C4-2B (cell line): ENCODE data around the gene HPCAL4.

Experiments
- H3K27ac ChIP-seq: fragments of 450-650 bp; 2 replicates; pipeline ENCODE4 v1.5.1; 2017
- ZFX ChIP-seq: fragments of 450-650 bp; IDR thresholded peaks from 2 replicates; pipeline ENCODE4 v1.6.1; 2017
- TF ChIP-seq, protein P1 (sequence below): fragments of 450-650 bp; conservative IDR thresholded peaks from 2 replicates; pipeline ENCODE4 v1.5.1; 2017; ENCODE audit warnings: mild to moderate bottlenecking

Gene HPCAL4

GRCh38 chr1:39628807-39629350, 62.4 kb downstream of the HPCAL4 start:
- H3K27ac ChIP-seq = no peak overlapping the region
- no peak for TF ChIP-seq ZFX
- TF ChIP-seq, protein P1, sequence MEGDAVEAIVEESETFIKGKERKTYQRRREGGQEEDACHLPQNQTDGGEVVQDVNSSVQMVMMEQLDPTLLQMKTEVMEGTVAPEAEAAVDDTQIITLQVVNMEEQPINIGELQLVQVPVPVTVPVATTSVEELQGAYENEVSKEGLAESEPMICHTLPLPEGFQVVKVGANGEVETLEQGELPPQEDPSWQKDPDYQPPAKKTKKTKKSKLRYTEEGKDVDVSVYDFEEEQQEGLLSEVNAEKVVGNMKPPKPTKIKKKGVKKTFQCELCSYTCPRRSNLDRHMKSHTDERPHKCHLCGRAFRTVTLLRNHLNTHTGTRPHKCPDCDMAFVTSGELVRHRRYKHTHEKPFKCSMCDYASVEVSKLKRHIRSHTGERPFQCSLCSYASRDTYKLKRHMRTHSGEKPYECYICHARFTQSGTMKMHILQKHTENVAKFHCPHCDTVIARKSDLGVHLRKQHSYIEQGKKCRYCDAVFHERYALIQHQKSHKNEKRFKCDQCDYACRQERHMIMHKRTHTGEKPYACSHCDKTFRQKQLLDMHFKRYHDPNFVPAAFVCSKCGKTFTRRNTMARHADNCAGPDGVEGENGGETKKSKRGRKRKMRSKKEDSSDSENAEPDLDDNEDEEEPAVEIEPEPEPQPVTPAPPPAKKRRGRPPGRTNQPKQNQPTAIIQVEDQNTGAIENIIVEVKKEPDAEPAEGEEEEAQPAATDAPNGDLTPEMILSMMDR = no peak
